DMS53 treated with DMSO at 0.1 percent for 48 hours (cell line): Measurements from ENCODE around the gene ATP4A.

Experiments
- DNase-seq: peaks from one replicate; lab custom pipeline; 2025; ENCODE audit not compliant: unreplicated experiment; lab: John Stamatoyannopoulos, UW

Gene ATP4A

GRCh38 chr19:35549879-35550523 is 13.5 kb downstream of the ATP4A start:
- no peak for DNase-seq

- peak; percentile 69 for DNase-seq
Observed at GRCh38 chr19:35549174-35549788, 14.2 kb downstream of the ATP4A start.

GRCh38 chr19:35546532-35546931 is 16.9 kb downstream of the ATP4A start:
- DNase-seq, result no peak

- DNase-seq, result no peak
Observed at GRCh38 chr19:35545855-35546381, 17.5 kb downstream of the ATP4A start.

GRCh38 chr19:35545001-35545854 is 18.2 kb downstream of the ATP4A start, which contains the start of gene TMEM147:
TMEM147 (plus strand) TSS chr19:35545626; CDS start chr19:35545740, 114 bp downstream.
- peak; percentile 87 for DNase-seq

GRCh38 chr19:35544110-35544802 is 19.2 kb downstream of the ATP4A start:
- DNase-seq, result no peak

GRCh38 chr19:35543280-35544109 is 20.0 kb downstream of the ATP4A start:
- DNase-seq, result no peak

- no peak for DNase-seq
Observed at GRCh38 chr19:35542209-35542608, 21.2 kb downstream of the ATP4A start.

- no peak for DNase-seq
Observed at GRCh38 chr19:35540356-35540927, 23.0 kb downstream of the ATP4A start.

- DNase-seq, result no peak
Observed at GRCh38 chr19:35539850-35540249, 23.6 kb downstream of the ATP4A start.

- no peak for DNase-seq
Observed at GRCh38 chr19:35539314-35539713, 24.1 kb downstream of the ATP4A start.

- no peak for DNase-seq
Observed at GRCh38 chr19:35534803-35535480, 28.5 kb downstream of the ATP4A start.

- no peak for DNase-seq
Observed at GRCh38 chr19:35533822-35534392, 29.6 kb downstream of the ATP4A start.

GRCh38 chr19:35533201-35533821 is 30.1 kb downstream of the ATP4A start, which contains the start of gene GAPDHS:
GAPDHS (plus strand) TSS chr19:35533456; CDS start chr19:35533528, 72 bp downstream.
- no peak for DNase-seq

GRCh38 chr19:35531291-35531690 is 32.2 kb downstream of the ATP4A start:
- no peak for DNase-seq

- no peak for DNase-seq
Observed at GRCh38 chr19:35529241-35530218, 33.9 kb downstream of the ATP4A start.
